Body of pancreas (tissue), 4 donors: ENCODE data around the gene ADGRV1. TPM values are rescaled to one million over a fixed set of nuclear protein-coding genes. Genes with fewer than 3 reads are reported as not detected.

ENCODE experiments used
- ATAC-seq: fragments of 150-250 bp; one replicate; pipeline ENCODE4 v1.9.1; 2016
- DNase-seq, 4 donors: peaks; one replicate each; pipeline ENCODE4 v3.0.0-alpha.2; 2019
- H3K27ac ChIP-seq, 4 donors: fragments of 200-600 bp; sonication (generic); 1 replicate in 3 of 4; 2 replicates in 1 of 4; pipeline versions ENCODE4 v1.5.1 to v1.6.1; 2016 to 2019; ENCODE audit warnings: mild to moderate bottlenecking in 1 of 4, mixed read lengths in 1 of 4, moderate library complexity in 1 of 4
- H3K27me3 ChIP-seq, 2 donors: fragments of 200-600 bp; sonication (generic); one replicate each; pipeline ENCODE4 v1.6.0; 2016; ENCODE audit warnings: mild to moderate bottlenecking in 1 of 2
- H3K36me3 ChIP-seq, 2 donors: fragments of 200-600 bp; sonication (generic); replicated peaks in 1 of 2; 2 replicates each; pipeline ENCODE4 v1.5.1; 2016; ENCODE audit warnings: low read depth in 2 of 2; ENCODE audit not compliant: insufficient read depth in 1 of 2
- H3K4me1 ChIP-seq: fragments of 200-600 bp; sonication (generic); one replicate; pipeline ENCODE4 v1.6.0; 2016
- H3K4me3 ChIP-seq, 2 donors: fragments of 200-600 bp; sonication (generic); 1 replicate in 1 of 2; 2 replicates in 1 of 2; pipeline ENCODE4 v1.5.1; 2016 to 2019
- H3K9me3 ChIP-seq, 3 donors: fragments of 200-600 bp; sonication (generic); 1 replicate in 2 of 3; 2 replicates in 1 of 3; pipeline ENCODE4 v1.5.1; 2016
- CTCF ChIP-seq, 7 experiments: fragments of 450-650 bp in 4 of 7; fragments of 200-600 bp in 3 of 7; sonication (generic) in 3 of 7; IDR thresholded peaks; one replicate each; pipeline ENCODE4 v1.5.1; 2016 to 2019; ENCODE audit warnings: antibody characterized with exemption in 7 of 7
- POLR2A ChIP-seq, 3 donors: fragments of 450-650 bp; IDR thresholded peaks; one replicate each; pipeline ENCODE4 v1.6.1; 2016; ENCODE audit warnings: antibody characterized with exemption in 3 of 3, mild to moderate bottlenecking in 2 of 3
- WGBS, 2 donors: methylation state at CpG; one replicate each; pipeline ENCODE4 v1.1.5; 2017; 5-methylcytosine and 5-hydroxymethylcytosine counted together
- intact Hi-C: fragments of 100-400 bp; cut with DNase I; formaldehyde crosslinking; loops from one replicate; pipeline ENCODE4 v1.15.1; 2023
- total RNA-seq, 2 donors: library from RNA; depleted of rRNA; stranded (reverse); fragments of >200 nt; gene quantifications; one replicate each; pipeline ENCODE4 v1.1.0, GENCODE V29; 2016

The ADGRV1 gene
- total RNA-seq, 2 donors from 2014 or later, result 19.2 to 21.4 TPM

DNA sequence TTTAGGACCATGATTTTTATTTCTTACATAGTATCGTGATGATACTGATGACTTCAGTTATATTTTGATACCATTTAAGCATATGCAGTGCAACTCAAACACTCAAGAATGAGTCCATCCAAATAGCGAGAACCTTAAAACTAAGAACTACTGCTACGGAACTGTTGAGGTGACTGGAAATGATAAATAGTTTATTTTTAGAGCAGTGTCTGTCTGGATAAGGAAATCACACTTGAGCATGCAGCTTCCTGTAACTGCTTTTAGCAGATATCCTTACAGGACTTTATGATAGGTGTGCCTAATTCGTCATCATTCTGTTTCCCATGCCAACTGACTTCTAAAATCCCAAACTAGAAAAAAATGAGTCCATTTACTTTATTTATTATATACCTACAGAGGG lies 85.5 kb downstream of the ADGRV1 start:
- TF ChIP-seq POLR2A (IDR thresholded peaks at IDR 0.05), result no peak
- no peak for TF ChIP-seq CTCF (IDR thresholded peaks at IDR 0.05)
- DNase-seq (no peak), ATAC-seq (no peak)
- Histone ChIP-seq H3K27me3 (no peaks in the 10 kb centered on the region), H3K4me1 (peaks cover 10% of the 10 kb centered on the region), H3K4me3 (no peak overlapping the region), H3K9me3 (peaks cover 0 to 10% (median 0%) of the 10 kb centered on the region in 3 donors), H3K36me3 (no peaks in the 10 kb centered on the region), H3K27ac (no peak overlapping the region)
- intact Hi-C loops, result no loop called here
- 72 to 82% methylated on average over 4 of the region's 4 CpGs for WGBS, 2 donors

DNA sequence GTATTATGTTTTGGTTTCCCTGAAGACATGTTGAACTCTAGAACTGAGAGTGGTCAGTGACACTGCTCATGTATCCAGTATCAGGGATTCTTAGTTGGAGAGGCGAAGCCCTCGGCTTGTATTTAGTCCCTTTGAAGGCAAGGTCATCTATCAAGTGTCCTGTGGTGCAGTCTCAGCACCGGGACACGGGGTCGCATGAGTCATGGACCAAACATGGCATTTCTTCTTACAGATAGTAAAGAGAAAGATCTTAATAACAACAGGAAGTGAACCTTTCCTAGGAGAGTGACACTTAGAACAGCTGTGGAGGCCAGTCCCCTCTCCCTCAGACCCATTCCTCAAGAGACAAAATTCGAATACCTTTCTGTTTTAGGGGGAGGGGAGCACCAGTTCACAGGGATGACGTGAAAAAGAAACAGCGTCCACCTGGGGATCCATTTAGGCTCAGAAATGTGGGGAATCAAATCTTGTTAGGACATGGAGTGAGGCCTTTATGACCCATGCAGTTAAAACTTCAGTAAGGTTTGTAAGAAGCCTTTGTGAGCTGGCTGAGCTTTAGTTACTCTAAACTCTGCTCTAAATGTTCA lies 86.5 kb downstream of the ADGRV1 start:
- H3K27me3 ChIP-seq, result no peaks in the 10 kb centered on the region
- no peak overlapping the region for H3K4me3 ChIP-seq
- intact Hi-C loops, result no loop called here
- no peak overlapping the region for H3K27ac ChIP-seq
- WGBS, 2 donors, result 57 to 64% methylated on average over 8 of the region's 8 CpGs
- H3K9me3 ChIP-seq, result peaks cover 0 to 10% (median 0%) of the 10 kb centered on the region in 3 donors
- peaks cover 5% of the 10 kb centered on the region for H3K4me1 ChIP-seq
- TF ChIP-seq POLR2A (IDR thresholded peaks at IDR 0.05) (no peak), CTCF (IDR thresholded peaks at IDR 0.05) (no peak)
- no peak for ATAC-seq
- no peak for DNase-seq
- no peaks in the 10 kb centered on the region for H3K36me3 ChIP-seq

- Histone ChIP-seq H3K27me3 (no peaks in the 10 kb centered on the region), H3K4me1 (no peaks in the 10 kb centered on the region), H3K9me3 (no peaks in the 10 kb centered on the region), H3K4me3 (no peak overlapping the region), H3K27ac (no peak overlapping the region), H3K36me3 (no peaks in the 10 kb centered on the region)
- 78 to 90% methylated on average over 1 of the region's 1 CpG for WGBS, 2 donors
- ATAC-seq (no peak), DNase-seq (no peak)
- TF ChIP-seq POLR2A (IDR thresholded peaks at IDR 0.05), result no peak
- TF ChIP-seq CTCF (IDR thresholded peaks at IDR 0.05), result no peak
- intact Hi-C loops, result no loop called here
These were observed 92.2 kb downstream of the ADGRV1 start for GRCh38 chr5:90650767-90651166.

DNA sequence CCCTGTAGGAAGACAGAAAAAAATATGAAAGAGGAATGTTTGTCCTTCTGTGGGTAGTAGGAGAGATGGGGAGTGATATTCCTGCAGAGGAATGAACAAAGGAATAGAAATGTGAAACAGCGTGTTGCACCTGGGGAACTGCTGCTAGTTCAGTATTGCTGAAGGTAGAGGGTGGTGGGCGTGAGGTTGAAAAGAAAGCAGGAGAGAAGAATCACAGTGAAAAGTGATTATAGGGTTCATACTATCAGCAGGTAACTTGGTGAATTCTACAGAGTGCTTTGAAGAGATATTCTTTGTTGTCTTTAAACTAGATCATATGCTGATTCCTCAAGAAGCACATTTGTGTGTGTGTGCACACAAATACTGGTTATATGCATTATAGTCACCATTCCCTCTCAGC lies 95.6 kb downstream of the ADGRV1 start:
- ATAC-seq, result no peak
- Histone ChIP-seq H3K4me1 (peaks cover 3% of the 10 kb centered on the region), H3K27me3 (no peaks in the 10 kb centered on the region), H3K9me3 (no peaks in the 10 kb centered on the region), H3K27ac (no peak overlapping the region), H3K36me3 (no peaks in the 10 kb centered on the region), H3K4me3 (no peak overlapping the region)
- no peak for TF ChIP-seq CTCF (IDR thresholded peaks at IDR 0.05)
- TF ChIP-seq POLR2A (IDR thresholded peaks at IDR 0.05), result no peak
- WGBS, 2 donors, result 92 to 97% methylated on average over 2 of the region's 2 CpGs
- intact Hi-C loops, result no loop called here
- DNase-seq, result no peak

- WGBS, 2 donors, result 46 to 75% methylated on average over 1 of the region's 1 CpG
- Histone ChIP-seq H3K4me1 (peaks cover 3% of the 10 kb centered on the region), H3K4me3 (no peak overlapping the region), H3K36me3 (no peaks in the 10 kb centered on the region), H3K27ac (no peak overlapping the region), H3K27me3 (no peaks in the 10 kb centered on the region), H3K9me3 (no peaks in the 10 kb centered on the region)
- no peak for TF ChIP-seq CTCF (IDR thresholded peaks at IDR 0.05)
- no peak for TF ChIP-seq POLR2A (IDR thresholded peaks at IDR 0.05)
- intact Hi-C loops, result no loop called here
- DNase-seq (no peak), ATAC-seq (no peak)
These were observed 96.8 kb downstream of the ADGRV1 start for GRCh38 chr5:90655423-90655822.
